GM19025 (cell line): ENCODE results near the gene ZNF70.

Source experiments
- ATAC-seq: cut with Tn5 transposase; IDR thresholded peaks from one replicate; pipeline ENCODE4 v1.9.1; 2021; ENCODE audit warnings: mild to moderate bottlenecking, low read depth, moderate library complexity; ENCODE audit not compliant: unreplicated experiment

ZNF70 gene

DNA sequence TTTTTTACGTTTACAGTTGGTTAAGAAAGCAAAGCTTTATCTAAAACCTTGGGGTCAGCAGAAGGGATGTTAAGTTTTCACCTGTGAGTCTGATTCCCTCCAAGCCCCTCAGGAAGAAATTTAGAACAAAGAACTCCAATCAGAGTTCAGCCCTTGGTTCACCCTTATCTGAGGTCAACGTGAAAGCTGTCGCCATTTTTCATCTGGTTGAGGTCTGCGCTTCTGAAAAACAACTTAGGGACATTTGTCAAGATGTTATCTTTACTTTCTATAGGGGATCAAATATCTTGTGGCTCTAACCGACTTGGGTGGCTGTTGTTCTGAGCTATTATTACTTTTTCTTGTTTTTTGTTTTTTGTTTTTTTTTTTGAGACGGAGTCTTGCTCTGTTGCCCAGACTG is 30.1 kb downstream of the ZNF70 start:
- no peak for ATAC-seq

DNA sequence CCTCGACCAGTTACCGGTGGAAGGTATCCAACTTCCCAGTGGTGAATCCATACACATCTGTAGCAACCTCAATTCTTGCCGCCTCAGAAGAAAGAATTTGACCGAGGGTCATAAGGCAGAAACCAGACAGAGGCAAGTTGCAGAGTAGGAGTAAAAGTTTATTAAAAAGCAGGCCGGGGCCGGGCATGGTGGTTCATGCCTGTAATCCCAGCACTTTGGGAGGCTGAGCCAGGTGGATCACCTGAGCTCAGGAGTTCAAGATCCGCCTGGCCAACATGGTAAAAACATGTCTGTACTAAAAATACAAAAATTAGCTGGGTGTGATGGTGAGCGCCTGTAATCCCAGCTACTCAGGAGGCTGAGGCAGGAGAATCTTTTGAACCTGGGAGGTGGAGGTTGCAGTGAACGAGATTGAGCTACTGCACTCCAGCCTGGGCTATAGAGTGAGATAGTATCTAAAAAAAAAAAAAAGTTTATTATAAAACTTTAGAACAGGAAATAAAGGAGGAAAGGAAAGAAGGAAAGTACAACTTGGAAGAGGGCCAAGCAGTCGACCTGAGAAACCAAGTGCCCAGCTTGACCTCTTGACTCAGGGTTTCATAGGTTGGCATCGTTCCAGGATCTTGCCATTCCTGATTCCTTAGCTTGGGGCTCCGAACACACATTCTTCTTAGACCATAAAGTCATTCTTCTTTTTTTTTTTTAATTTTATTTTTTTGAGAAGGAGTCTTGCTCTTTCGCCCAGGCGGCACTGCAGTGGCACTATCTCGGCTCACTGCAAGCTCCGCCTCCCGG is 32.3 kb downstream of the ZNF70 start:
- ATAC-seq = no peak

DNA sequence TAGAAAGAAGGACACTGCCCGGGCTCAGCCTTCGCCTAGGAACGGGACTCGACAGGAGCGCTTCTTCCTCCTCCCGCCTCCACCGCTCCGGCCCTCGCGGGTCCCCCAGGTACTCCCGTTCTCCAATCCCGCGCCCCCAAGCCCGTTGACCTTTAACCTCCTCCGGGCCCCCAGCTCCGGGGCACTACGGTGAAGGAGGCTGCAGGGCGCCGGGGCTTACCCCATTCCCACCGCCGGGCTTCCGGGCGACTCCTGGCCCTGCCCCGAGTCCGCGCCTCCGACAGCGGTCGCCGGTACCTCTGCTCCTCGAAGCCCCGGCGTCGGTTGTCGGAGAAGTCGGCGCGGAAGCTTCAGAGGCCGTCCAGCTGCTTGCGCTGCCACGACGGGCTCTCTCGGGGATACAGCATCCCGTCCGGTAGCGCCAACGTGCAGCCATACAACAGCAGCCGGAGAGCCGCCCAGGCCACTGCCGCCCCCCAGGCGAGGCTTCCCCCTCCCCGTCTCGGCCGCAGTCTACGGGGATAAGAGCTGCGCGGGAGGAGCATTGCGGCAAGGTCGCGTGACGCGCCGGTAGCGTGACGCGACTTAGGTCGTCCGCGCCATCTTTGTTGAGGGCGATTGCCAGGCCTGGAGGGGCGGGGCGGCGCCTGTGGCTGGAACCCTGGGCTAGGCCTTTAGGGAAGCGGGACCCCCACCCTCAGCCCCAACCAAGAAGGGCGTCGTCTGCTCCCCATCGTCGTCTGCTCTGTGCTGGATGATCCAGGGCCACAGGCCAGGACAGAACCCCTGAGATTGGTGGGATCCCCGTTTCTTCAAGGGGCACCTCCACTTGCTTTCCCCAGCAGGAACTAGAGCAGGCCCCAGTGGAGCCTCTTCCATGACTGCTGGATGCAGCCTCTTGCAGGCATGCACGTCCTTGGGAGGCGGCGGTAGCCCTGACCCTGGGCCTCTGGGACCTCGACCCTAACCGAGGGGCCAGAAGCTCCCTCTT is 33.8 kb downstream of the ZNF70 start:
- ATAC-seq = peak; percentile 84

DNA sequence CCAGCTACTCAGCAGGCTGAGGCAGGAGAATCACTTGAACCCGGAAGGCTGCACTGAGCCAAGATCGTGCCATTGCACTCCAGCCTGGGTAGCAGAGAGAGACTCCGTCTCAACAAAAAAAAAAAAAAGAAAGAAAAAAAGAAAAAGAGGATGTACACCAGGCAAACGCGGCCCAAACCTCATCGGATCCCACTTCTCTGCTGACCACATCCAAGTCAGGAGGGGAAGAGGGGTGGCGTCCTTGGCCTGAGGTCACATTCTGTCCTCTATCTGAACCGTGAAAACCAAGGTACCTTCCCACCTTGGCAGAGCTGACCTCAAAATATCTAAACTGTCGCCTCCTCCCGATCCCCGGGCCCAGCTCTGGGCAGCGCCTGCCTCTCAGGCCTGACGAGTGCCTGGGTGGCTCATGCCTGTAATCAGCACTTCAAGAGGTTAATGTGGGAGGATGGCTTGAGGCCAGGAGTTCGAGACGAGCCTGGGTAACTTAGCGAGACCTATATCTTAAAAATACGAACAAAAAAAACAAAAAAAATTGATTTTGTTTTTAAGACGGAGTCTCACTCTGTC is 35.0 kb downstream of the ZNF70 start:
- no peak for ATAC-seq

DNA sequence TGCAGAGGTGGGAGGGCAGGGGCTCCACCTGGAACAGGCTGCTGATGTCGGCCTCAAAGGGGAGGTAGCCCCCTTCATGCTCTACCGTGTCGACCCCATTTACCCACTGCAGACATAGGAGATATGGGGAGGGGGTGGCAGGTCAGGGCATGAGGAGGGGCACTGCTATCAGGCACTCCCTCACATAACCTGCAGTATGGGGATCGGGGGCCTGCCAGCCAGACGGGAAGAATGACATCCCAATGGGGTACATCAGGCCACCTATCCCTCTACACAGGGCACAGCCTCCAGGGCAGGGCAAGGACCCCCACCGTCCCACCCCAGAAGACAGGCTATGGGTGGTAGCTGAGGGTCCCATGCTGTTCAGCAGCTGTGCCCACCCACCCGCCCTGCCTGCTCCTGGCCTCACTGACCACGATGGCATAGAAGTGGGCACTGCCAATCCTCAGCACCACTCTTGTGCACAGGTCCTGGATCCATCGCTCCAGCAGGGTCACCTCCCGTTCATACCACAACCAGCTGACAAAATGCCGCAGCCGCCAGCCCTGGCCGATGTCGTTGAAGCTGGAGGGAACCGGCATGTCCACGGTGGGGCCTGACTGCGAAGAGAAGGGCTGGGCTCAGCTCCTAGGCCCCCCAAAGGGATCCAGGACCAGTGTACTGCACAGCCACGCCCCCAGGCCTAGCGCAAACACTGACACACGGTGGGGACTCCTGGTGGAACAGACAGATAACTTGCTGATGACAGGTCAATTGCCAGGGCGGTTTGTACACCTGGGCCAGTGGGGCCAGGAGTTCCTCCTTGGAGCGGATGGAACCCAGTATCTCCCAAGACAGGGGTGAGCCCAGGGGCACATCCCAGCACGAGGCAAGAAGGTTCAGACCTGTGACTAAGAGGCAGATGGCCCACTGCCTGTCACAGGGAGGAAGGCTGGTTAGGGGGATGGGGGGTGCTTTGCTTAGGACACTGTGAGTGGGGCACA is 36.0 kb downstream of the ZNF70 start:
- no peak for ATAC-seq

DNA sequence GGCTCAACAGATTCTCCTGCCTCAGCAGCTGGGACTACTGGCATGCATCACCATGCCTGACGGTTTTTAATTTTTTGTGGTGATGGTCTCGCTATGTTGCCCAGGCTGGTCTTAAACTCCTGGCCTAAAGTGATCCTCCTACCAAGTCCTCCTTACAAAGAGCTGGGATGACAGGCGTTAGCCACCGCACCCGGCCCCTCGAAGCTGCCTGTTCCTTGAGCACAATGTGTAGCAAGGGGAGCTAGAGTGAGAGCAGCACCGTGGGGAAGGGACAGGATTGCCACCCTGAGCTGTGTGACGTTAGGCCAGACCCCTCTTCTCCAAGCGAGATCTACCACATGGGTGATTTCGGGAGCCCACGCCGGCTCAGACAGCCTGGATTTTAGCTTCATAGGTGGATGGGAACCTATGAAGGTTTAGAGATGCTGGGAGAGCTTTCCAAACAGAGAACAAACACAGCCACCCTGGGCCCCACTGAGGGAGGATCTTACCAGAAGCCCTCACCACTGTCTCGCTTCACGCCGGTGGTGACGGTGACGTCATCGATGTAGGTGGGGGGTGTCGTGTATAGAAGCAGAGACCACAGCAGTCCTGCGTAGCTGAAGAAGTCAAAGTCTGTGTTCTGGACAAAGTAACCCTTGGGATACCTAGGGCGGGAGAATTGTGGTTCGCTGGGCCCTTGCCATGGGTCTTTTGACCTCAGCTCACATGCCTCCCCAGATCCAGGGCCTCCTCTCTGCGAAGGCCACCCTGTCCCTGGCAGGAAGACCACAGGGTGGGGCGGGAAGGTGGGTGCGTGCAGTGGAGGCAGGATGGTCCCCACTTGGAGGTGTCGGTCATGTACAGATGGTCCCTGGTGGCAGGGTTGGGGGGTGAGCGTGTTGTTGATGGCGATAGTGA is 37.0 kb downstream of the ZNF70 start:
- no peak for ATAC-seq

DNA sequence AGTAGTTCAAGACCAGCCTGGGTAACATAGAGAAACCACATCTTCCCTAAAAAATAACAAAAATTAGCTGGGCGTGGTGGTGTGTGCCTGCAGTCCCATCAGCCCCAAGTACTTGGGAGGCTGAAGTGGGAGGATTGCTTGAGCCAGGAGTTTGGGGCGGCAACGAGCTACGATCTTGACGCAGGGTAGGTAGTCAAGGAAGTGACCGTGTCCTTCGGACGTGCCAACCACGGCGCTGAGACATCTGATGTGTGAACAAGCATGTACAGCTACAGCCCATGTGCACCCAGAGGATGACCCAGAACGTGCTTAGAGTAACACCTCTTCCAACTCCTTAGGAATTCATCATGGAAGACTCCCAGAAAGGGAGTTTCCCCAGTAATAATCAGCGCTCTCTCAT is 38.7 kb downstream of the ZNF70 start:
- ATAC-seq = no peak

DNA sequence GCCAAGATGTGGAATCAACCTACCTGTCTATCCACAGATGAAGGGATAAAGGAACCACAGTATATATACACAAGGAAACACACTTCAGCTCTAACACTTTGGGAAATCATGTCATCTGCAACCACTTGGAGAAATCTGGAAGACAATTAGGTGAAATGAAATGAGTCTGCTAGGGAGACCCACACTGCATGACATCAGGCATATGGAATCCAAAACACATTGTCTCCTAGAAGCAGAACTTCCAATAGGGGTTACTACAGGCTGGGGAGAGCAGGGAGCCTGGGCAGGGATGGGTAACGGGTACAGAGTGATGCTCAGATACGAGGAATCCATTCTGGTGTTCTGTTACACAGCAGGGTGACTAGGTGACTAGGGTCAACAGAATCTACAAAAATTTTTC is 41.8 kb downstream of the ZNF70 start:
- no peak for ATAC-seq

DNA sequence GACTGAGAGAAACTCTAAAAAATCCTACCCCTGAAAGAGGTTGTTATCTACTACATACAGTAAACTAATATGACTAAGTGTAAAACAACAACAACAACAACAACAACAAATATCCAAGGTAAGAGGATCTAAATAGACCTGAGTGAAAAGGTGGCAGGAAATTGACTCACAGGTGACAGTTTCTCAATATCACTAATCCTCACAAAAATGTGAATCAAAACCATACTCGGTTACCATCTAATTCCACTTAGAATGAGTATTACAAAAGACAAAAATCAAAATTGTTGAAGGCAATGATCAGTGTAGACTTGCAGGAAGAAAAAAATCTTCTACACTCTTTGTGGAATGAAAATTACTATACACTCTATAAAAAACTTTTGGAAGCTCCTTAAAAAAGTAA is 42.6 kb downstream of the ZNF70 start:
- no peak for ATAC-seq

DNA sequence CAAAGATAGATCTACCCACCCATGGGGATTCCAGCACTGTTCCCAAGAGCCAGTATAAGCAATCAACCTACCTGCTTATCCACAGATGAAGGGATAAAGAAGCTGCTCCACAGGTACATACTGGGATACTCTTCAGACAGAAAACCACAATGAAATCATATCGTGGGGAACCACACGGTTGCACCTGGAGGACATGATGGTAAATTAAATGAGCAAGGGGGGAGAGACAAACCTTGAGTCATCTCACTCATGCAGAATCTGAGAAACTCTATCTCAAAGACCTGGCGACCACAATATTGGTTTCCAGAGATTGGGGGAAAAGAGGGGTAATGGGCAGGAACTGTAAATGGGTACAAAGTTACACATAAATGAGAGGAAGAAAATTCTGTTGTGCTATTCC is 45.6 kb downstream of the ZNF70 start:
- ATAC-seq = no peak

DNA sequence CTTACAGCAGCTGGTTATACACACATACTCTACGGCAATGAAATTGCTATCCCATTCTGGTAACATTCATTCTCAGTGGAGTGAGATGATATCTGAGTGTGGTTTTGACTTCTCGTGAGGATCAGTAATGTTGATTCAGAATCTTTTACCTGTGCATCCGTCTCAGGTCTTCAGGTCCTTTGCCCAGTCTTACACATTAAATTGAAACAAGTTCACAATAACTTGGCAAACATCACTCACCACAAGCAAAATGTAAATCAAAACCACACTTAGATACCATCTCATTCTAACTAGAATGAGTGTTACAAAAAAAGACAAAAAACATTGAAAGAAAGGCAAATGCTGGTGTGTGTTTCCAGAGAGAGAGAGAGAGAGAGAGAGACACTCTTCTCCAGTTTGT is 46.1 kb downstream of the ZNF70 start:
- no peak for ATAC-seq

DNA sequence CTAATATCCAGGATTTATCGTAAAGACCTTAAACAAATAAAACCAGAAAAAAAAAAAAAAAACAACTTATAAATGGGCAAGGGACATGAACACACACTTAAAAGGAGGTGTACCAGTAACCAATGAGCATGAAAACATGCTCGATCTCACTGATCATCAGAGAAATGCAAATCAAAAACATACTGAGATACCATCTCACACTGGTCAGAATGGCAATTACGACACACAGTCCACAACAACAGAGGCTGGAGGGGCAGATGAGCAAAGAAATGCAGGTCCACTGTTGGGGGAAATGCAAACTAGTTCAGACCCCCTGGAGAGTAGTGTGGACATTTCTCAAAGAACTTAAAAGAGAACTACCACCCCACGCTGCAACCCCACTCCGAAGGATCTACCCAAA is 46.9 kb downstream of the ZNF70 start:
- ATAC-seq = no peak

DNA sequence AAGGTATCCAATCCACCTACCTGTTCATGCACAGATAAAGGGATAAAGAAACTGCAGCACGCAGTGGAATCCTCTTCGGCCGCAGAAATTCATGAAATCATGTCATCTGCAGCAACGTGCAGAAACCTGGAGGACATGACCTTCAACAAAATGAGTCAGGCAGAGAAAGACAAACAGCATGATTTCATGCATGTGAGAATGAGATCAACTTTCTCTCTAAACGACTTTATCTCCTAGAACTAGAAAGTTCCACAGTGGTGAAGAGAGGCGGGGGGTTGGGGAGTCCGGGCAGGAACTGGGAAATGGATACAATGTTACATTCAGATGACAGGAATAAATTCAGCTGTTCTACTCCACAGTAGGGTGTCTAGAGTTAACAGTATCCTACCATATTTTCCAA is 50.2 kb downstream of the ZNF70 start:
- ATAC-seq = no peak

DNA sequence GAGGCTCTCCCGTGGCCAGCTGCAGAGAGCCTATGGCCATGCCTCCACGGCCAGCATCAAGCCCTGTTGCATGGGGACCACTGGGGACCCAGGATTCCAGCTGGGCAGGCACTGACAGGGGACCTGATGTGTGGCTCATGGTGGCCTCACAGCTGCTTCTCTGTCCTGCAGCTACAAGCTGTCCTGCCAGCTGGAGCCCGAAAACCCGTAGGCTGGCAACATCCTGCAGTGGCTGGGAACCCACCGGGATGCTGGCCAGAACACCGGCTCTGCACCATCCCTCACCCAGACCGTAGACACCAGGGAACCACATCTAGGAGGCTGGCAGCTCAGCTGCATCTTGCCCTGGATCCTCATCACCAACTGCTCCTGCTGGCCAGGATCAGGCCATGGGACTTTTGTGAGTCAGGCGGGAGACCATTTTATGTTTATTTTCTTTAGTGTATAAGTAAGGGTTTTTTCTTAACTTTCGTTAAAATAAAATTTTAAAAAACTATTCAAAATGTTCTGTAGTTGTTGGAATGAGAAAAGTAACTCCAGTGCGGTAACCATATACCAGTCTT is 52.2 kb downstream of the ZNF70 start:
- ATAC-seq = no peak

DNA sequence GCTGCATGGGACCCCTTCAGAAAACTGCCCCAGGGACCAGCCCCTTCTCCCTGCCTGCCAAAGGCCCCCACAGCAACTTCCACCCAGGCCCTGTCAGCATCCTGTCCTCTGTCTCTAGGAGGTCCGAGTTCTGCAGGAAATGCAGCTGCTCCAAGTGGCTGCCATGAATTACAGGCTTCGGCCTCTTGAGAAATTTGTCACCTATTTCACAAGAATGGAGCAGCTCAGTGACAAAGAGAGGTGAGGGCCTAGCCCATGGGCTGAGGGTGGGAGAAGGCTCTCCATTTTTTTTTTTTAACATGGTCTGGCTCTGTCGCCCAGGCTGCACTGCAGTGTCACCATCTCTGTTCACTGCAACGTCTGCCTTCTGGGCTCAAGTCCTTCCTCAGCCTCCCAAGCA is 52.8 kb downstream of the ZNF70 start:
- ATAC-seq = no peak

DNA sequence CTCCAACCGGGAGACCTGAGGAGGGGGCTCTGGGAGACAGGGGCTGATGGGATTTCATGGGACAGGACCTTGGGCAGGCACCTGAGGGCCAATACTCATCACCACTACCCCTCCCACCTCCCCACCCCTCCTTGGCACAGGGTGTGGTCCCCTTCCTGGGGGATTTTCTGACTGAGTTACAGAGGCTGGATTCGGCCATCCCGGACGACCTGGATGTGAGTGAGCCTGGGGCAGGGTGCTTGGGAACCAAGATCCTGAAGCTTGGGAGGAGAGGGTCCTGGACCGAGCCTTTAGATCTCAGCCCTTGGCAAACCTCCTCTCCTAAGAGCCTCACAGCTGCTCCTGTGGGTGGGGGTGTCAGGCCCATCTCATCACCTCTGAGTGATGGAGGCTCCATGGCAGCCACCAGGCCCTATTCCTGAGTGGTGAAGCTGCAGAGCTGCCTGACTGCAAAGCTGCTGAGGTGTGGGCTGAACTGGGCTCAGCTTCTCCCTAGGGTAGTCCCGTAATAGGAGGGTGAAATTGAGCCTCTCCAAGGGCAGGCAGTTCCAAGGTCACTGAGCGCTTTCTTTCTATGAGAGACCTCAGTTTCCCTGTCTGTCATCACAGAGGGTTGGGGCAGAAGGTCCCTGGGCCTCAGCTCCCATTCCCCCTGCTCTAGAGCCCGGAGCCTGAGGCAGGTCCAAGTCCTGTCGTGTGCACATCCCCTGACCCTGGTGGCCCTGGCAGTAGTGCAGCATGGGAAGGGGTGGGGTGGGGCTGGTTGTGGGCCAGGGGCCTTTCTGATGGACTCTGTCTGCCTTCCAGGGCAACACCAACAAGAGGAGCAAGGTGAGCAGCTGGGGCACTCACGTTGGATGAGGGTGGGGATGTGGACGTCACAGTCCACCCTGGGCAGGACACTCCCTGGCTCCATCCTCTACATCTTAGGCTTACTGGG is 53.6 kb downstream of the ZNF70 start:
- ATAC-seq = no peak

DNA sequence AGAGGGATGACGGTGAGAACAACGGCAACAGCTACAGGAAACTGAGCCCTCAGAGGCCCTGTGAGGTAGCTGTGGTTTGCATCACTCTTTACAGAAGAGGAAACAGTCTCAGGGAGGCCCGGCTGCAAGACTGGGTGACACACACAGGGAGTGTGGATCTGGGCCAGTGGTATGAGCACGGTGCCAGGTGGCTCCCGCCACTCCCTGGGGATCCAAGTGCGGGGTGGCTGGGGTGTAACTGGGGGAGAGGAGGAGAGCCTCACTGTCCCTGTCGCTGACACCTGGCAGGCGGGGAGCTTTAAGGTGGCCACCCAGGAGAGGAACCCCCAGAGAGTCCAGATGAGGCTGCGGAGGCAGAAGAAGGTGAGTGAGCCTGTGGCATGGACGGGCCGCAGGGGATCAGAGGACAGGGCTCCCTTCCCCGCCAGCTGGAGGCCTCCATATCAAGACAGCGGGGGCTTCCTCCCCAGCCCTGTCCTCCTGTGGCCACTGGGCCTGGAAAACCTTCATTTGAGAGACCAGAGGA is 54.5 kb downstream of the ZNF70 start:
- peak; percentile 86 for ATAC-seq
